Pancreas (tissue), 10 donors: ENCODE data around the gene KIF5A. TPM values are rescaled to one million over a fixed set of nuclear protein-coding genes. Genes with fewer than 3 reads are reported as not detected.

Experiments
- ATAC-seq, 4 donors: fragments of 200-7000 bp; cut with Tn5 transposase; one replicate each; pipeline versions ENCODE4 v1.8.0 to v1.9.1; 2020; ENCODE audit warnings: mild to moderate bottlenecking in 4 of 4, moderate library complexity in 4 of 4
- DNase-seq, 6 donors: peaks; one replicate each; pipeline ENCODE4 v3.0.0-alpha.2; 2020
- FAIRE-seq: peaks from 2 replicates; lab custom pipeline; 2012; peaks lifted over from hg19 to GRCh38; lab: Jason Lieb, UNC
- H3K27ac ChIP-seq, 4 donors: fragments of 200-600 bp; sonication (generic); 1 replicate in 3 of 4; 2 replicates in 1 of 4; pipeline versions ENCODE4 v1.5.0 to v1.8.0; 2020
- H3K27me3 ChIP-seq, 4 donors: fragments of 200-600 bp; one replicate each; pipeline ENCODE4 v1.8.0; 2021
- H3K36me3 ChIP-seq, 3 donors: fragments of 200-600 bp; sonication (generic) in 1 of 3; one replicate each; pipeline versions ENCODE4 v1.5.0 to v1.8.0; 2020 to 2021
- H3K4me1 ChIP-seq, 3 donors: fragments of 200-600 bp; one replicate each; pipeline ENCODE4 v1.8.0; 2021
- H3K4me3 ChIP-seq, 4 donors: fragments of 200-600 bp; sonication (generic) in 2 of 4; one replicate each; pipeline versions ENCODE4 v1.5.0 to v1.8.0; 2020 to 2021
- H3K9me3 ChIP-seq, 4 donors: fragments of 200-600 bp; one replicate each; pipeline ENCODE4 v1.8.0; 2021
- CTCF ChIP-seq, 4 donors: fragments of 200-600 bp; sonication (generic) in 3 of 4; IDR thresholded peaks; one replicate each; pipeline versions ENCODE4 v1.5.0 to v1.8.0; 2021; ENCODE audit warnings: antibody characterized with exemption in 4 of 4
- WGBS, 2 donors: extraction: QIAGEN DNeasy Blood & Tissue Kit; methylation state at CpG; one replicate each; pipeline ENCODE4 v1.1.7; 2013; 5-methylcytosine and 5-hydroxymethylcytosine counted together
- intact Hi-C, 3 donors: fragments of 100-400 bp; cut with DNase I; formaldehyde crosslinking; loops; one replicate each; pipeline versions ENCODE4 v1.11.1 to v1.14.2; 2022
- polyA plus RNA-seq, 2 donors: library from polyadenylated mRNA; stranded (reverse); fragments of 200-250 nt; gene quantifications; one replicate each; pipeline ENCODE4 v1.2.3, GENCODE V29; 2013
- total RNA-seq, 6 donors: library from RNA; stranded (reverse); fragmentation: NEBNext Ultra II Directional in 4 of 6; extraction: Animal tissue kit (Norgen Biotek cat#: 25700) in 4 of 6; gene quantifications; one replicate each; pipeline versions ENCODE4 v1.2.1 to v1.2.4, GENCODE V29; 2021 to 2023
- donor health status: healthy with polysubstance abuse.
- donor health status: DM: no; HTN: no; CAD: no; lungs with moderate emphysema.
- donor health status: DM: no; HTN: no; CAD: no.
- donor health status: control.
- donor health status: control.
- donor health status: Bipolar disorder and iron deficiency.
- donor health status: DM: yes; HTN: yes; CAD: no.
- donor health status: DM: no; HTN: no; CAD: no.
- donor health status: DM: no; HTN: no; CAD: no.
- donor health status: DM: yes; HTN: yes; CAD: no.

Gene KIF5A
- total and polyA plus RNA-seq, 8 donors: 0.25 to 2.9 (median 0.68) TPM

GRCh38 chr12:57622293-57623245 lies 72.7 kb downstream of the KIF5A start:
- no peaks in the 10 kb centered on the region for H3K9me3 ChIP-seq
- peaks cover 0 to 3% (median 0%) of the 10 kb centered on the region in 3 donors for H3K4me1 ChIP-seq
- no peak for TF ChIP-seq CTCF (IDR thresholded peaks at IDR 0.05)
- no peak overlapping the region for H3K27ac ChIP-seq
- no peak for FAIRE-seq
- H3K36me3 ChIP-seq: no peaks in the 10 kb centered on the region
- DNase-seq: no peak
- peaks cover 0 to 29% (median 9%) of the 10 kb centered on the region in 4 donors for H3K27me3 ChIP-seq
- no peak overlapping the region for H3K4me3 ChIP-seq
- no peak for ATAC-seq
- intact Hi-C loops: loop anchor here in 1 of 3 donors (10.0 kb wide), 1 partner anchor 48 kb away; no protein-coding TSS in a partner anchor
- 67 to 77% methylated on average over 9 of the region's 9 CpGs for WGBS, 2 donors

DNA sequence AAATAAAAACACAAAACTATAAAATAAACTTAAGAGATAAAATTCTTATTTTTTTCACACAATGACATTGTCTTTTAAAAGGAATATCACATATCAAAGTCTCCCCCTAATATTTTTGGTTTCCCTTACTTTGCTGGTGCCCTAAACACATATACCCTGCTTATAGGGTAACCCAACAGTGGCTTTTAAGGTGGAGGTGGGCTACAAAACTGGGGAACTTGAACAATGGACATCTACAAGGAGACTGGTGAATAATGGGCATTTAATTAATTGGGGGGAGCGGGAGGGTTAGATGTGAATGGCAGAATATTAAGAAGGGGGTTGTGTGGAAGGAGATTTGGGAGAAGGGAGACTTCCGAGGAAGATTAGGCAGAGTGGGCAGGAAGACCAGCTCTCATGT lies 73.5 kb downstream of the KIF5A start:
- H3K36me3 ChIP-seq: no peaks in the 10 kb centered on the region
- TF ChIP-seq CTCF (IDR thresholded peaks at IDR 0.05): no peak
- no peak overlapping the region for H3K4me3 ChIP-seq
- intact Hi-C loops: loop anchor here in 1 of 3 donors (10.0 kb wide), 1 partner anchor 49 kb away; no protein-coding TSS in a partner anchor
- H3K27me3 ChIP-seq: peaks cover 0 to 29% (median 9%) of the 10 kb centered on the region in 4 donors
- WGBS, 2 donors: 59 to 85% methylated on average over 2 of the region's 2 CpGs
- H3K27ac ChIP-seq: no peak overlapping the region
- no peaks in the 10 kb centered on the region for H3K9me3 ChIP-seq
- peaks cover 0 to 3% (median 0%) of the 10 kb centered on the region in 3 donors for H3K4me1 ChIP-seq
- DNase-seq (no peak), ATAC-seq (no peak), FAIRE-seq (no peak)

DNA sequence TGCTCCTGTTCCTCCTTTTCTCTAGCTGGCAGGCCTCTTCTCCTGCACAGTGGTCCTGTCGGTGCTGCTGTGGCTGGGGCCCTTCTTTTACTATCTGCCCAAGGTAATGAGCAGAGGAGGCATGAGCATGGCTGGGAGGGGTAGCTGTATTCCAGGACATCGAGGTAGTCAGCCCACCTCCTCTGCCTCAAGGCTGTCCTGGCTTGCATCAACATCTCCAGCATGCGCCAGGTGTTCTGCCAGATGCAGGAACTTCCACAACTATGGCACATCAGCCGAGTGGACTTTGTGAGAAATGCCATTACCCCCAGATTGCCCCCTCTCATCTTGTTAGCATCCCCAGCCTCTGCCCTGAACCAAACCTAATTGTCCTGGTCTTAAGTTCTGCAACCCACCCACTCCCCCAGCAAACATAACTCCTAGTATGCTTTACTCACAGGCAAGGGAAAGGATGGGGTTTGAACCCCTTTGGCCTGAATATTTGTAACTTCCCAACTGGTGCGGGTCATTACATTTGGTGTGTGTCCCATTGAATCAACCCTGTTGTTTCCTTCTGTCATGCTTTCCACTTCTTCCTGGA lies 74.1 kb downstream of the KIF5A start:
- no peak for FAIRE-seq
- Histone ChIP-seq H3K27me3 (peaks cover 0 to 29% (median 9%) of the 10 kb centered on the region in 4 donors), H3K27ac (no peak overlapping the region), H3K4me3 (no peak overlapping the region), H3K4me1 (peaks cover 0 to 3% (median 0%) of the 10 kb centered on the region in 3 donors), H3K9me3 (no peaks in the 10 kb centered on the region), H3K36me3 (no peaks in the 10 kb centered on the region)
- no peak for DNase-seq
- intact Hi-C loops: loop anchor here in 2 of 3 donors (2.0 to 10.0 kb wide), 2 partner anchors 41 to 49 kb away; no protein-coding TSS in a partner anchor
- 57 to 61% methylated on average over 5 of the region's 5 CpGs for WGBS, 2 donors
- ATAC-seq: no peak
- TF ChIP-seq CTCF (IDR thresholded peaks at IDR 0.05): no peak

DNA sequence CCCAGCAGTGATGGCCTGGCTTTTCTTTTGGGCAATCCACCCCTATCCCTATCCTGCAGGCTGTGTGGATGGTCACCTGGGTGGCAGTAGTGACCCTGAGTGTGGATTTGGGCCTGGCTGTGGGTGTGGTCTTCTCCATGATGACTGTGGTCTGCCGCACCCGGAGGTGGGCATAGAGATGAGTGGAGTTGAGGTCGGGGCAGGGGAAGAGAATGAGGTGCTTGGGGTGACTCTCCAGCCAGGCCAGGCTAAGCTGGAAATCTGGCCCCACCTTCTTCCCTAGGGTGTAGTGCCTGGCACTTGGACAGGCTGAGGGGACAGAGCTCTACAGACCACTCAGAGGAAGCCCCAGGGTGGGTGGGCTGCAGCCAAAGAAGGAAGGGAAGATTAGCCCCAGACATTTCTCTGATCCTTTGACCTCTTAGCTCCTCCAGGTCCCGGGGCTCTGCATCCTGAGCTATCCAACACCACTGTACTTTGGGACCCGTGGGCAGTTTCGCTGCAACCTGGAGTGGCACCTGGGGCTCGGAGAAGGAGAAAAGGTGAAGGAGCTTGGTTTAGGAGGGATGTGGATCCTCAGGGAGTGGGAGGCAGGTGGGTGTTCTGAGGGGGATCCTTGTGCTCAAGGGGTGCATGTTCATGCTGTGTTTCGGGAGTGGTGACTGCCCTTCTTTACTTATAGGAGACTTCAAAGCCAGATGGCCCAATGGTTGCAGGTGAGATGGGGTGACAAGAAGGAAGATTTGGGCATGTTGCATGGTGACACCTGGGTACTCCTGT lies 74.8 kb downstream of the KIF5A start:
- peaks cover 0 to 3% (median 0%) of the 10 kb centered on the region in 3 donors for H3K4me1 ChIP-seq
- TF ChIP-seq CTCF (IDR thresholded peaks at IDR 0.05): no peak
- H3K27me3 ChIP-seq: peaks cover 0 to 29% (median 9%) of the 10 kb centered on the region in 4 donors
- 58 to 83% methylated on average over 8 of the region's 8 CpGs for WGBS, 2 donors
- H3K36me3 ChIP-seq: no peaks in the 10 kb centered on the region
- no peak for ATAC-seq
- FAIRE-seq: no peak
- DNase-seq: peak in 1 of 6 donors; percentile 38
- no peaks in the 10 kb centered on the region for H3K9me3 ChIP-seq
- intact Hi-C loops: loop anchor here (2.0 to 10.0 kb wide), 3 partner anchors 42 to 50 kb away; no protein-coding TSS in a partner anchor
- no peak overlapping the region for H3K4me3 ChIP-seq
- H3K27ac ChIP-seq: no peak overlapping the region
